Osteoblast (primary cell): Measurements from ENCODE around the gene ZNF524. TPM values are rescaled to one million over a fixed set of nuclear protein-coding genes. Genes with fewer than 3 reads are reported as not detected.

Source experiments
- DNase-seq: peaks from one replicate; pipeline ENCODE4 v3.0.0; 2011; ENCODE audit warnings: low spot score, mixed read lengths; ENCODE audit not compliant: insufficient read length; ENCODE audit errors: missing footprints
- H2AFZ ChIP-seq: 2 replicates; pipeline ENCODE4 v1.6.0; 2011; ENCODE audit warnings: mild to moderate bottlenecking, low read length
- H3K27ac ChIP-seq: 2 replicates; pipeline ENCODE4 v1.5.1; 2011; ENCODE audit warnings: mild to moderate bottlenecking, low read depth, low read length, moderate library complexity
- H3K27me3 ChIP-seq: 2 replicates; pipeline ENCODE4 v1.6.0; 2012; ENCODE audit warnings: mild to moderate bottlenecking, control low read depth, inconsistent platforms, low read length, moderate library complexity; ENCODE audit not compliant: insufficient read depth
- H3K36me3 ChIP-seq: 2 replicates; pipeline ENCODE4 v1.5.1; 2011; ENCODE audit warnings: mild to moderate bottlenecking, low read length, control low read depth, moderate library complexity; ENCODE audit not compliant: insufficient read depth
- H3K4me1 ChIP-seq: 2 replicates; pipeline ENCODE4 v1.5.1; 2011; ENCODE audit warnings: mild to moderate bottlenecking, low read length, control low read depth, moderate library complexity; ENCODE audit not compliant: insufficient read depth
- H3K4me2 ChIP-seq: 2 replicates; pipeline ENCODE4 v1.6.0; 2011; ENCODE audit warnings: mild to moderate bottlenecking, low read length; ENCODE audit not compliant: insufficient read depth
- H3K4me3 ChIP-seq: fragments of 200-600 bp; sonication (generic); 3 replicates; pipeline ENCODE4 v1.5.1; 2012; ENCODE audit warnings: mild to moderate bottlenecking, low read length, inconsistent platforms; ENCODE audit not compliant: insufficient read depth
- H3K79me2 ChIP-seq: 2 replicates; pipeline ENCODE4 v1.6.0; 2012; ENCODE audit warnings: mild to moderate bottlenecking, low read length, control low read depth, inconsistent platforms; ENCODE audit not compliant: insufficient read depth
- H3K9me3 ChIP-seq: 2 replicates; pipeline ENCODE4 v1.5.1; 2011; ENCODE audit warnings: low read depth, low read length, control low read depth
- H4K20me1 ChIP-seq: 2 replicates; pipeline ENCODE4 v1.6.0; 2012; ENCODE audit warnings: mild to moderate bottlenecking, low read length, control low read depth; ENCODE audit not compliant: insufficient read depth
- CTCF ChIP-seq: IDR thresholded peaks from 2 replicates; pipeline ENCODE4 v1.5.1; 2011; ENCODE audit warnings: mild to moderate bottlenecking, low read depth, low read length, moderate library complexity; ENCODE audit errors: extremely low read depth
- total RNA-seq: library from RNA; depleted of rRNA; stranded (reverse); fragments of >200 nt; gene quantifications from 2 replicates; pipeline ENCODE4 v1.2.3, GENCODE V29; 2012

ZNF524 gene
- total RNA-seq, 1 donor, result 11.2 TPM

- Histone ChIP-seq H3K4me2 (peak within 1 kb of the TSS; percentile 98), H2AFZ (peak within 1 kb of the TSS; percentile 59), H3K9me3 (no peaks in the 10 kb centered on the region), H3K79me2 (peaks cover 42% of the 10 kb centered on the region), H3K27me3 (no peaks in the 10 kb centered on the region), H3K27ac (peak within 1 kb of the TSS; percentile 72), H3K4me3 (peak within 1 kb of the TSS; percentile 85), H4K20me1 (no peaks in the 10 kb centered on the region), H3K4me1 (peaks cover 32% of the 10 kb centered on the region), H3K36me3 (peaks cover 15% of the 10 kb centered on the region)
- peak; percentile 99 for DNase-seq
- TF ChIP-seq CTCF, result no peak
Measured at GRCh38 chr19:55643003-55643886, 43.2 kb downstream of the ZNF524 start, which contains the start of gene ZNF581. ZNF581 (plus strand) TSS chr19:55643649; CDS start chr19:55644572, 923 bp downstream.

GRCh38 chr19:55643887-55644176 is 43.7 kb downstream of the ZNF524 start:
- DNase-seq, result peak; percentile 93
- H3K79me2 ChIP-seq, result peaks cover 38% of the 10 kb centered on the region
- no peaks in the 10 kb centered on the region for H3K9me3 ChIP-seq
- H3K4me3 ChIP-seq, result peak overlapping the region; percentile 85
- peaks cover 15% of the 10 kb centered on the region for H3K36me3 ChIP-seq
- peaks cover 36% of the 10 kb centered on the region for H3K4me1 ChIP-seq
- TF ChIP-seq CTCF, result no peak
- H4K20me1 ChIP-seq, result no peaks in the 10 kb centered on the region
- peak overlapping the region; percentile 98 for H3K4me2 ChIP-seq
- no peaks in the 10 kb centered on the region for H3K27me3 ChIP-seq
- H2AFZ ChIP-seq, result no peak overlapping the region
- H3K27ac ChIP-seq, result peak overlapping the region; percentile 72

GRCh38 chr19:55644191-55644833 is 44.2 kb downstream of the ZNF524 start:
- peak overlapping the region; percentile 85 for H3K4me3 ChIP-seq
- no peak for TF ChIP-seq CTCF
- peaks cover 36% of the 10 kb centered on the region for H3K4me1 ChIP-seq
- no peaks in the 10 kb centered on the region for H3K9me3 ChIP-seq
- H2AFZ ChIP-seq, result no peak overlapping the region
- no peaks in the 10 kb centered on the region for H3K27me3 ChIP-seq
- no peaks in the 10 kb centered on the region for H4K20me1 ChIP-seq
- peak overlapping the region; percentile 98 for H3K4me2 ChIP-seq
- H3K79me2 ChIP-seq, result peaks cover 34% of the 10 kb centered on the region
- H3K27ac ChIP-seq, result peak overlapping the region; percentile 72
- peaks cover 15% of the 10 kb centered on the region for H3K36me3 ChIP-seq
- DNase-seq, result peak; percentile 89

- Histone ChIP-seq H3K79me2 (peaks cover 34% of the 10 kb centered on the region), H3K27me3 (no peaks in the 10 kb centered on the region), H2AFZ (no peak overlapping the region), H4K20me1 (no peaks in the 10 kb centered on the region), H3K4me2 (peak overlapping the region; percentile 98), H3K4me1 (peaks cover 33% of the 10 kb centered on the region), H3K9me3 (no peaks in the 10 kb centered on the region), H3K27ac (no peak overlapping the region), H3K4me3 (peak overlapping the region; percentile 85), H3K36me3 (peaks cover 15% of the 10 kb centered on the region)
- no peak for TF ChIP-seq CTCF
- DNase-seq, result peak; percentile 87
Measured at GRCh38 chr19:55644842-55645511, 44.9 kb downstream of the ZNF524 start.
